ENCODE data around the gene FBLN5.

FBLN5 gene

DNA sequence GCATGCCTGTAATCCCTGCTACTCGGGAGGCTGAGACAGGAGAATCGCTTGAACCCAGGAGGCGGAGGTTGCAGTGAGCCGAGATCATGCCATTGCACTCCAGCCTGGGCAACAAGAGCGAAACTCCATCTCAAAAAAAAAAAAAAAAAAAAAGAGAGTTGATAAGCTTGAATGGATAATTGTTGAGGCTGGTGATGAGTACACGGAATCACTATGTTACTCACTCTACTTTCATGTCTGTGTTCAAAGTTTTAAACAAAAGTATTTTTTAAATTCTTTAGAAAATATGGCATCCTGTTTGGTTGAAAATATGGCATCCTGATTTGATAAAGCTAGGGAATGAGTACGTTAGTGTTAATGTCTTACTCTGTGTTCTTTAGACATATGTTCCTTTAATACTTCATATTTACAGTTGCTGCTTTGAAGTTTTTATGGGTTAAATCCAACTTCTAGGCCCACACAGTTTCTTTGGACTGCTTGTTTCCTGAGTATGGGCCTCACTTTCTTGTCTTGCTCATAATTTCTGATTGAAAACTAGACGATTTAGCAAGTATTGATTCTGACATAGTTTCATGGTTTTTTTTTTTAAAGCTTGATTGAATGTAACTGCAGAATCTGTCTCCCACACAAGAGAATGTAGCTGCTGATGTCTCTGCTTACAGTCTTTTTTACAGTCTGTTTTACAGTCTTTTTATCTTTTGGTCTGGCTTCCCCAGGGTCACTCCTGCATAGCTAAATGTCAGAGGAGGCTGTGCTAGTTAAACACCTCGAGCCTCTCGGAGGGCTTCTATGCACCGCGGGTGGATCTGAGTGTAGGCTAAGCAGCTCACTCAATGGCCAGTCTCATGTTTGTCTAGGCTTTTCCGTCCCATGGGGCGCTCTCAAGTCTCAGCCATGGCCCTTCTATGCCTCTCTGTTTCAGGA is 14.1 kb upstream of the FBLN5 start:
- FAIRE-seq (no peak), DNase-seq (ENCODE audit: insufficient read length, low spot score) (no peak)
- TF ChIP-seq CTCF (IDR thresholded peaks at IDR 0.05; ENCODE audit: insufficient read depth, missing control alignments): no peak

GRCh38 chr14:91957876-91958313 is 10.4 kb upstream of the FBLN5 start:
- FAIRE-seq: no peak
- no peak for TF ChIP-seq CTCF (IDR thresholded peaks at IDR 0.05; ENCODE audit: insufficient read depth, missing control alignments)
- no peak for DNase-seq (ENCODE audit: insufficient read length, low spot score)

DNA sequence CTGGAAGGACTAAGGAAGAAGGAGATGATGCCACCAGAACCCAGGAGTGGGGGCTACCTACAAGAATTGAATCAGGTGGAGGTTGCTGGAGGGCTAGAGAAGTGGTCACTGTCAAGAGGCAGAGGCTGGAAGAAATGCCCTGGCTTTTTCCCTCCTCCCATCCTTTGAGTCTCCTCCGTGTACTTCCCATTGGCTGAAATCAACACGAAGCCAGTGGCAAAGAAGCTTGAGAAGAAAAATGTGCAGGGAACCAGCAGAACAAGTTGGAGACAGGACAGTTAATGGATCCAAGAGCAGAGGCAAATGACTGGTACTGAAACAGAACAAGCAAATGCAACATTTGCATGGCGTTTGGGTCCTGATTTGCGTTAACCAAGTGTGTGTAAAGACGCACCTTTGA is 9.1 kb upstream of the FBLN5 start:
- TF ChIP-seq CTCF (IDR thresholded peaks at IDR 0.05; ENCODE audit: insufficient read depth, missing control alignments): no peak
- no peak for DNase-seq (ENCODE audit: insufficient read length, low spot score)
- FAIRE-seq: no peak

DNA sequence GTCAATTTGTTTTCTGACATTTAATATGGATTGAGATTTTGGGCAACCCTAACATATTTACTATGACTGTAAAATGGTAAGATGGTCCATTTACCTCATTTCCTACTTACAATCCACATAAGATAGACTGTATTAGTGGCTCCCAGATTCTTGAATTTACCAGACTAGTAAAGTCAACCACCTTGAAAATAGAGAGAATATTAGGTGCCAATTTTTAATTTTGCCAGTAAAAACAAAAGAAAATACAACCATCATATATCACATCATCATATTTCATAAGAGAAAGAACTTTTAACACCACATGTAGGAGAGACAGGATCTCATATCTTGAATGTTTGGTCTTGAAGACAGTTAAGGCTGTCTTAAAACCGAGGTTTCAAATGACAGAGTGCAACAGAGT is 7.7 kb upstream of the FBLN5 start:
- TF ChIP-seq CTCF (IDR thresholded peaks at IDR 0.05; ENCODE audit: insufficient read depth, missing control alignments): no peak
- FAIRE-seq (no peak), DNase-seq (ENCODE audit: insufficient read length, low spot score) (no peak)

DNA sequence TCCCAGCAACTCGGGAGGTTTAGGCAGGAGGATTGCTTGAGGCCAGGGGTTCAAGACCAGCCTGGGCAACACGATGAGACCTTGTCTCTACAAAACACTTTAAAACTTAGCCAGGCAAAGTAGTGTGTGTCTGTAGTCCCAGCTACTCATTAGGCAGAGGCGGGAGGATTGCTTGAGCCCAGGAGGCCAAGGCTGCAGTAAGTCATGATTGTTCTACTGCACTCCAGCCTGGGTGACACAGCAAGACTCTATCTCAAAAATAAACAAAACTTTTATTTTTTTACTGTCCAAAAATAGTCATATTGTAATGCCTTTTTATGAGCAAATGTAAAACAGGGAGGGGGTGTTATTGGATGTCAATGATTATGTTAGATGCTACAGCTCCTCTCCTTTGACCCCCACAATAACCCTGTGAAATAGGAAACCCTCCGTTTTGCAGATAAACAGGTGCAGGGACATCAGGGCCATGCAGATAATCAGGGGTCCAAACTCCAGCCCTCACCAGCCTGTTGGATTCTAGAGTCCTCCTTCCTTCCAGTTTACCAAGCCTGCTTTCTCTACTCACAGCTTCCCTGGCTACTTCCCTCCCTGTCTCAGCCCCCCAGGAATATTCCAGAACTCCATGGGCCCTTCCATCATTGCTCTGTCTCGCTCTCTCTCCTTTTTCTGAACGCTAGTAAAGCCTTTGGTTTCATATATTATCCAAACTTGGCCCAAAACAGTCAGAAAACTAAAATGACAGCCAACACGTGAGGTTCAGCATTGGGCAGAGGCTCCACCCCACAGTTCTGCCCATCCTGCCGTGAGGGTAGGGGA is 5.9 kb upstream of the FBLN5 start:
- no peak for TF ChIP-seq CTCF (IDR thresholded peaks at IDR 0.05; ENCODE audit: insufficient read depth, missing control alignments)
- no peak for FAIRE-seq
- DNase-seq (ENCODE audit: insufficient read length, low spot score): no peak

DNA sequence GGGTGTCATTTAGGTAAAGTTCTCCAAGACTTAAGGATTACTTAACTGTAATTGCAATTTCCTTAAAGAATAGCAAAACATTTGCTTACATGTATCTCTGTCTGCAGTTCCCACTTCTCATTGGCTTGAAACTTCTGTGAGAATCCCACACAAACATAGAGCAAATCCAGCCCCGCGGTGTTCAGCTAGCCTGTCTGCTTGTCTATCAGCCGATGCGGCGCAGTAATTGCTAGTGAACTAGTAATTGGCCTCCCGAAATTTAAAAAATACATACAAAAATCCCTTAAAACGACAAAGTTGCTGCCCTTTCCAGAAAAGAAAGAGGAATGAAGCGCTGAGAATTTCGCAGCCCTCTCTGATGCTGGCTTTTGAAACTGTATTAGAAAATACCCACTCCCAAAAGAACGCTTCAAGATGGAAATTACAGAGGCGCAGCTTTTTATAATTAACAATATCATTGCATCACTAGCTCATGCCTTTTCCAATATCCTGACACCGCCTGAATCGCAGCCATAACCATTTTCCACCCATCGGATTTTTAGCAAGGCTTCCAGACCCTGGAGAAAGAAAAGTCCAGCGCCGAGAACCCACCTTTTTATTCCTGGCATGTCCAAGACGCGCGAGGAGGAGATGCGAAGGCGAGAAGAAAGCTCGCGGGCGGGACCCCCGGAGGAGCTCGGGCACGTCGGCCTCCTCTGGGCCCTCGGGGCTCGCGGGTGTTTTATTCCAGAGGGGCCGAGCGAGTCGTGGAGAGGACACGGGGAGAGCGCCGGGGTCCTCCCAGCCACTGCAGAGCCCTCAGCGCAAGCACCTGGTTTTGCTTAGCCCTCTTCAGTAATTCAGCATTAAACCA is 646 bp downstream of the FBLN5 start:
- TF ChIP-seq CTCF (IDR thresholded peaks at IDR 0.05; ENCODE audit: insufficient read depth, missing control alignments): no peak
- FAIRE-seq (no peak), DNase-seq (ENCODE audit: insufficient read length, low spot score) (no peak)

Data from D721Med (cell line).